Smooth muscle cell (in vitro differentiated cells): ENCODE results near the gene MIPEP. TPM values are rescaled to one million over a fixed set of nuclear protein-coding genes. Genes with fewer than 3 reads are reported as not detected.
A peak's percentile ranks its signal among the peaks of the same experiment; 100 is the strongest.

ENCODE experiments used
- DNase-seq: peaks from one replicate; lab custom pipeline; 2025; ENCODE audit not compliant: unreplicated experiment; lab: John Stamatoyannopoulos, UW
- H2AFZ ChIP-seq: fragments of 200-600 bp; sonication (generic); 2 replicates; pipeline ENCODE4 v1.6.0; 2016; ENCODE audit warnings: antibody characterized with exemption, low read depth, mild to moderate bottlenecking
- H3F3A ChIP-seq: fragments of 200-600 bp; sonication (generic); 2 replicates; pipeline ENCODE4 v1.6.0; 2017; ENCODE audit warnings: antibody characterized with exemption, low read depth
- H3K27ac ChIP-seq: fragments of 200-600 bp; sonication (generic); 2 replicates; pipeline ENCODE4 v1.5.1; 2016; ENCODE audit warnings: low read depth, mild to moderate bottlenecking
- H3K27me3 ChIP-seq: fragments of 200-600 bp; sonication (generic); 2 replicates; pipeline ENCODE4 v1.6.1; 2016; ENCODE audit warnings: low read depth, mild to moderate bottlenecking
- H3K36me3 ChIP-seq: fragments of 200-600 bp; sonication (generic); 2 replicates; pipeline ENCODE4 v1.5.1; 2016; ENCODE audit warnings: low read depth
- H3K4me1 ChIP-seq: fragments of 200-600 bp; sonication (generic); 2 replicates; pipeline ENCODE4 v1.5.1; 2016; ENCODE audit warnings: low read depth
- H3K4me2 ChIP-seq: fragments of 200-600 bp; sonication (generic); 2 replicates; pipeline ENCODE4 v1.6.0; 2016; ENCODE audit warnings: mild to moderate bottlenecking
- H3K4me3 ChIP-seq: fragments of 200-600 bp; sonication (generic); 2 replicates; pipeline ENCODE4 v1.5.1; 2016; ENCODE audit warnings: mild to moderate bottlenecking
- H3K79me2 ChIP-seq: fragments of 200-600 bp; sonication (generic); 2 replicates; pipeline ENCODE4 v1.6.0; 2016; ENCODE audit warnings: low read depth, mild to moderate bottlenecking
- H3K9ac ChIP-seq: fragments of 200-600 bp; sonication (generic); 2 replicates; pipeline ENCODE4 v1.6.0; 2016; ENCODE audit warnings: low read depth
- H3K9me3 ChIP-seq: fragments of 200-600 bp; sonication (generic); replicated peaks from 2 replicates; pipeline ENCODE4 v1.5.1; 2016; ENCODE audit warnings: low read depth
- H4K20me1 ChIP-seq: fragments of 200-600 bp; sonication (generic); 2 replicates; pipeline ENCODE4 v1.6.0; 2016; ENCODE audit warnings: low read depth
- WGBS: methylation state at CpG from one replicate; pipeline ENCODE4 v1.1.7; 2016; ENCODE audit warnings: low lambda C conversion rate; 5-methylcytosine and 5-hydroxymethylcytosine counted together
- polyA plus RNA-seq: library from polyadenylated mRNA; unstranded; fragments of >200 nt; fragmentation: Nextera tagmentation; extraction: Ambion mirVana; gene quantifications from 2 replicates; pipeline ENCODE4 v1.2.1, GENCODE V29; 2016
- total RNA-seq: library from RNA; depleted of rRNA; stranded (reverse); fragments of >200 nt; gene quantifications from 2 replicates; pipeline ENCODE4 v1.2.3, GENCODE V29; 2014
- TF ChIP-seq, protein P1 (sequence below): fragments of 200-600 bp; sonication (generic); IDR thresholded peaks from 2 replicates; pipeline ENCODE4 v1.5.1; 2017; ENCODE audit warnings: borderline replicate concordance, mild to moderate bottlenecking, antibody characterized with exemption; ENCODE audit not compliant: insufficient read depth, poor library complexity, severe bottlenecking

The MIPEP gene
- total and polyA plus RNA-seq, 2 experiments from 2014 or later = 15.7 to 18.9 TPM

DNA sequence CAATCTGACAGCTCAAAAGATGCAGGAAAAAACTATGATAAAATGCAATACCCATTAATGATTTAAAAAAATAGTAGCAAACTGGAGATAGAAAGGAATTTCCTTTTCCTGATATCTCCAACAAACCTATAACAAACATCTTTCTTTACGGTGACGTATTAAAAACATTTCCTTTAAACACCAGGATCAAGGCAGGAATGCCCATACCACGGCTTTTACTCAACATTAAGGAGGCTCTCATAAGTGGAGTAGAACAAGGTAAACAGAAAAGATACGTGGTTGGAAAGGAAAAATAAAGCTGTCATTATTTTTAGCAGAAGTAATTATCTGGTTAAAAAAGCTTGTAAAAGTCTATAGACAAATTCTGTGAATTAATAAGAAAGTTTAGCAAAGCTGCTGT lies 61.1 kb downstream of the MIPEP start:
- peak overlapping the region; percentile 25 for H3K4me2 ChIP-seq
- H3K27ac ChIP-seq = peak overlapping the region; percentile 86
- H3K9ac ChIP-seq = no peak overlapping the region
- H3K9me3 ChIP-seq = no peaks in the 10 kb centered on the region
- H3K79me2 ChIP-seq = no peaks in the 10 kb centered on the region
- H3K4me1 ChIP-seq = peaks cover under 1% of the 10 kb centered on the region
- H3K27me3 ChIP-seq = no peaks in the 10 kb centered on the region
- TF ChIP-seq, protein P1, sequence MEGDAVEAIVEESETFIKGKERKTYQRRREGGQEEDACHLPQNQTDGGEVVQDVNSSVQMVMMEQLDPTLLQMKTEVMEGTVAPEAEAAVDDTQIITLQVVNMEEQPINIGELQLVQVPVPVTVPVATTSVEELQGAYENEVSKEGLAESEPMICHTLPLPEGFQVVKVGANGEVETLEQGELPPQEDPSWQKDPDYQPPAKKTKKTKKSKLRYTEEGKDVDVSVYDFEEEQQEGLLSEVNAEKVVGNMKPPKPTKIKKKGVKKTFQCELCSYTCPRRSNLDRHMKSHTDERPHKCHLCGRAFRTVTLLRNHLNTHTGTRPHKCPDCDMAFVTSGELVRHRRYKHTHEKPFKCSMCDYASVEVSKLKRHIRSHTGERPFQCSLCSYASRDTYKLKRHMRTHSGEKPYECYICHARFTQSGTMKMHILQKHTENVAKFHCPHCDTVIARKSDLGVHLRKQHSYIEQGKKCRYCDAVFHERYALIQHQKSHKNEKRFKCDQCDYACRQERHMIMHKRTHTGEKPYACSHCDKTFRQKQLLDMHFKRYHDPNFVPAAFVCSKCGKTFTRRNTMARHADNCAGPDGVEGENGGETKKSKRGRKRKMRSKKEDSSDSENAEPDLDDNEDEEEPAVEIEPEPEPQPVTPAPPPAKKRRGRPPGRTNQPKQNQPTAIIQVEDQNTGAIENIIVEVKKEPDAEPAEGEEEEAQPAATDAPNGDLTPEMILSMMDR = no peak
- H3K4me3 ChIP-seq = no peak overlapping the region
- no peaks in the 10 kb centered on the region for H3K36me3 ChIP-seq
- H4K20me1 ChIP-seq = no peaks in the 10 kb centered on the region
- no peak for DNase-seq
- 54% methylated on average over 4 of the region's 4 CpGs for WGBS
- H3F3A ChIP-seq = no peaks in the 10 kb centered on the region
- no peak overlapping the region for H2AFZ ChIP-seq

GRCh38 chr13:23825179-23825578 lies 64.0 kb downstream of the MIPEP start:
- no peak overlapping the region for H3K9ac ChIP-seq
- no peaks in the 10 kb centered on the region for H3K9me3 ChIP-seq
- no peaks in the 10 kb centered on the region for H4K20me1 ChIP-seq
- H3K36me3 ChIP-seq = no peaks in the 10 kb centered on the region
- 64% methylated on average over 2 of the region's 2 CpGs for WGBS
- H3K4me2 ChIP-seq = no peak overlapping the region
- no peaks in the 10 kb centered on the region for H3K27me3 ChIP-seq
- no peak for DNase-seq
- H3F3A ChIP-seq = no peaks in the 10 kb centered on the region
- peak overlapping the region; percentile 57 for H3K27ac ChIP-seq
- no peak overlapping the region for H3K4me3 ChIP-seq
- H2AFZ ChIP-seq = no peak overlapping the region
- TF ChIP-seq, protein P1 = no peak
- H3K4me1 ChIP-seq = peaks cover 7% of the 10 kb centered on the region
- H3K79me2 ChIP-seq = no peaks in the 10 kb centered on the region

DNA sequence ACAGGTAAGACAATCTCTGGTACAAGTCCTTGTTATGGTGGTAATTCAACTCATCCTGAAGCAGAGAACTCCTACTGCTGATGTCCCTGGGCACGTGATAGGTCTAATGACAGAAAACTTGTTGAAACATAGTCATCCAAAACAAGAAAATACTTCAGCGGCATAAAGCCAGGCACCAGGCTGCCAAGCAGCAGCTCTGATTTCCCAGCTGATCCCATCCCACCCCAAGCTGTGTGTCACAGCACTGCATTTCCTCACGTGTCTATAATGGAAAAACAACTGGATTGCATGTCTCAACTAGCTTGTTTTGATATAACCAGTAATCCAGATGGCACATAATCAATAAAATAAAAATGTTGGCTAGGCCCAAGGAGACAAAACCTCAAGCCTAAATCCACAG lies 64.8 kb downstream of the MIPEP start:
- no peaks in the 10 kb centered on the region for H4K20me1 ChIP-seq
- no peak for DNase-seq
- 76% methylated on average over 3 of the region's 3 CpGs for WGBS
- H3F3A ChIP-seq = no peaks in the 10 kb centered on the region
- H3K4me1 ChIP-seq = peaks cover 7% of the 10 kb centered on the region
- H3K9me3 ChIP-seq = no peaks in the 10 kb centered on the region
- no peaks in the 10 kb centered on the region for H3K27me3 ChIP-seq
- H3K4me2 ChIP-seq = no peak overlapping the region
- H3K36me3 ChIP-seq = no peaks in the 10 kb centered on the region
- no peak overlapping the region for H3K9ac ChIP-seq
- H3K79me2 ChIP-seq = no peaks in the 10 kb centered on the region
- no peak overlapping the region for H3K4me3 ChIP-seq
- H3K27ac ChIP-seq = peak overlapping the region; percentile 57
- TF ChIP-seq, protein P1 = no peak
- no peak overlapping the region for H2AFZ ChIP-seq

- Histone ChIP-seq H3K9me3 (no peaks in the 10 kb centered on the region), H3K27ac (no peak overlapping the region), H3K27me3 (no peaks in the 10 kb centered on the region), H3K36me3 (no peaks in the 10 kb centered on the region), H3K4me1 (peaks cover 7% of the 10 kb centered on the region), H3K79me2 (no peaks in the 10 kb centered on the region), H3F3A (no peaks in the 10 kb centered on the region), H3K4me3 (no peak overlapping the region), H2AFZ (no peak overlapping the region), H4K20me1 (no peaks in the 10 kb centered on the region), H3K9ac (no peak overlapping the region), H3K4me2 (no peak overlapping the region)
- no peak for DNase-seq
- WGBS = 76% methylated on average over 3 of the region's 3 CpGs
- TF ChIP-seq, protein P1 = no peak
Observed at GRCh38 chr13:23822252-23822824, 66.9 kb downstream of the MIPEP start.
